WTC11 (cell line): ENCODE measurements around the gene CBFA2T2. TPM values are rescaled to one million over a fixed set of nuclear protein-coding genes. Genes with fewer than 3 reads are reported as not detected.

Source experiments
- ATAC-seq: fragments of 200-7000 bp; cut with Tn5 transposase; 2 replicates; pipeline ENCODE4 v1.10.0; 2021; ENCODE audit warnings: mild to moderate bottlenecking, moderate library complexity
- CTCF ChIA-PET: fragments of 300-600 bp; sonication (Branson Sonifier 250); formaldehyde crosslinking; loops from one replicate; lab custom pipeline; 2021; ENCODE audit warnings: antibody characterized with exemption; lab: Charles Lee
- POLR2A ChIA-PET: fragments of 350-600 bp; sonication (Branson Sonifier 250); formaldehyde crosslinking; loops from one replicate; lab custom pipeline; 2021; ENCODE audit warnings: antibody characterized with exemption; lab: Charles Lee
- DNase-seq: peaks from one replicate; pipeline ENCODE4 v3.0.0; 2021; ENCODE audit warnings: low spot score
- H3K27ac Mint-ChIP-seq: 2 replicates; pipeline ENCODE4 v1.8.0; 2021; ENCODE audit warnings: mixed read lengths
- H3K27me3 Mint-ChIP-seq: 2 replicates; pipeline ENCODE4 v1.8.0; 2021; ENCODE audit warnings: low read depth, mild to moderate bottlenecking, moderate library complexity, mixed read lengths
- H3K36me3 Mint-ChIP-seq: 2 replicates; pipeline ENCODE4 v1.8.0; 2021; ENCODE audit warnings: mixed read lengths
- H3K4me1 Mint-ChIP-seq: 2 replicates; pipeline ENCODE4 v1.8.0; 2022; ENCODE audit warnings: mixed read lengths
- H3K4me3 Mint-ChIP-seq: 2 replicates; pipeline ENCODE4 v1.8.0; 2021; ENCODE audit warnings: mild to moderate bottlenecking, moderate library complexity, mixed read lengths
- H3K9me3 Mint-ChIP-seq: 2 replicates; pipeline ENCODE4 v1.8.0; 2021; ENCODE audit warnings: mixed read lengths
- FOXK1 ChIP-seq: sonication (generic); formaldehyde crosslinking; IDR thresholded peaks from 2 replicates; pipeline ENCODE4 v1.8.0; 2022; ENCODE audit warnings: mild to moderate bottlenecking, moderate library complexity, missing genetic modification reagents
- HMGXB4 ChIP-seq: sonication (generic); formaldehyde crosslinking; IDR thresholded peaks from 2 replicates; pipeline ENCODE4 v1.8.1; 2023; ENCODE audit warnings: mild to moderate bottlenecking, moderate library complexity, missing genetic modification reagents
- IRF2 ChIP-seq: sonication (generic); formaldehyde crosslinking; IDR thresholded peaks from 2 replicates; pipeline ENCODE4 v1.8.0; 2022; ENCODE audit warnings: low read depth, missing genetic modification reagents, borderline replicate concordance
- JUN ChIP-seq: sonication (generic); formaldehyde crosslinking; IDR thresholded peaks from 2 replicates; pipeline ENCODE4 v1.8.0; 2023; ENCODE audit warnings: mild to moderate bottlenecking, missing genetic modification reagents
- NFATC4 ChIP-seq: fragments of 250-450 bp; sonication (Bioruptor Pico); IDR thresholded peaks from 2 replicates; pipeline ENCODE4 v1.9.0; 2021; ENCODE audit warnings: mild to moderate bottlenecking
- PRRX2 ChIP-seq: fragments of 250-450 bp; sonication (Bioruptor Pico); IDR thresholded peaks from 2 replicates; pipeline ENCODE4 v1.8.0; 2021; ENCODE audit warnings: mild to moderate bottlenecking
- SMAD4 ChIP-seq: sonication (generic); formaldehyde crosslinking; IDR thresholded peaks from 2 replicates; pipeline ENCODE4 v1.8.0; 2022; ENCODE audit warnings: mild to moderate bottlenecking, missing genetic modification reagents
- TCF7 ChIP-seq: sonication (generic); formaldehyde crosslinking; IDR thresholded peaks from 2 replicates; pipeline ENCODE4 v1.8.0; 2022; ENCODE audit warnings: mild to moderate bottlenecking, low read depth, missing genetic modification reagents, moderate library complexity
- ZBTB21 ChIP-seq: sonication (generic); formaldehyde crosslinking; IDR thresholded peaks from 2 replicates; pipeline ENCODE4 v1.8.1; 2023; ENCODE audit warnings: mild to moderate bottlenecking, missing genetic modification reagents, borderline replicate concordance
- ZBTB43 ChIP-seq: sonication (generic); formaldehyde crosslinking; IDR thresholded peaks from 2 replicates; pipeline ENCODE4 v1.8.1; 2023; ENCODE audit warnings: mild to moderate bottlenecking, missing genetic modification reagents
- ZNF396 ChIP-seq: fragments of 250-450 bp; sonication (Bioruptor Pico); IDR thresholded peaks from 2 replicates; pipeline ENCODE4 v1.8.0; 2021; ENCODE audit warnings: mild to moderate bottlenecking, moderate library complexity, borderline replicate concordance
- ZNF512 ChIP-seq: sonication (generic); formaldehyde crosslinking; IDR thresholded peaks from 2 replicates; pipeline ENCODE4 v1.8.1; 2022; ENCODE audit warnings: missing genetic modification reagents, borderline replicate concordance
- ZNF532 ChIP-seq: fragments of 250-450 bp; sonication (Bioruptor Pico); IDR thresholded peaks from 2 replicates; pipeline ENCODE4 v1.9.0; 2021; ENCODE audit warnings: mild to moderate bottlenecking, borderline replicate concordance
- ZNF671 ChIP-seq: fragments of 250-450 bp; sonication (Bioruptor Pico); IDR thresholded peaks from 2 replicates; pipeline ENCODE4 v1.8.0; 2021; ENCODE audit warnings: mild to moderate bottlenecking
- total RNA-seq: library from RNA; stranded (reverse); gene quantifications from 3 replicates; pipeline ENCODE4 v1.2.3, GENCODE V29; 2021
- TF ChIP-seq, protein P1 (sequence below): sonication (generic); formaldehyde crosslinking; IDR thresholded peaks from 2 replicates; pipeline ENCODE4 v1.8.1; 2023; ENCODE audit warnings: mild to moderate bottlenecking, missing genetic modification reagents, borderline replicate concordance
- TF ChIP-seq, protein P2 (sequence below): sonication (generic); formaldehyde crosslinking; IDR thresholded peaks from 2 replicates; pipeline ENCODE4 v1.8.1; 2022; ENCODE audit warnings: low read depth, missing genetic modification reagents, borderline replicate concordance
- TF ChIP-seq, protein P3 (sequence below): sonication (generic); formaldehyde crosslinking; IDR thresholded peaks from 2 replicates; pipeline ENCODE4 v1.8.0; 2023; ENCODE audit warnings: missing genetic modification reagents
- TF ChIP-seq, protein P4 (sequence below): fragments of 250-450 bp; sonication (Bioruptor Pico); IDR thresholded peaks from 2 replicates; pipeline ENCODE4 v1.9.0; 2021; ENCODE audit warnings: mild to moderate bottlenecking

CBFA2T2 gene
- total RNA-seq, 1 experiment from 2014 or later: 22.1 TPM

GRCh38 chr20:33470457-33470856, 19.4 kb upstream of the CBFA2T2 start (continued):
- TF ChIP-seq, protein P1, sequence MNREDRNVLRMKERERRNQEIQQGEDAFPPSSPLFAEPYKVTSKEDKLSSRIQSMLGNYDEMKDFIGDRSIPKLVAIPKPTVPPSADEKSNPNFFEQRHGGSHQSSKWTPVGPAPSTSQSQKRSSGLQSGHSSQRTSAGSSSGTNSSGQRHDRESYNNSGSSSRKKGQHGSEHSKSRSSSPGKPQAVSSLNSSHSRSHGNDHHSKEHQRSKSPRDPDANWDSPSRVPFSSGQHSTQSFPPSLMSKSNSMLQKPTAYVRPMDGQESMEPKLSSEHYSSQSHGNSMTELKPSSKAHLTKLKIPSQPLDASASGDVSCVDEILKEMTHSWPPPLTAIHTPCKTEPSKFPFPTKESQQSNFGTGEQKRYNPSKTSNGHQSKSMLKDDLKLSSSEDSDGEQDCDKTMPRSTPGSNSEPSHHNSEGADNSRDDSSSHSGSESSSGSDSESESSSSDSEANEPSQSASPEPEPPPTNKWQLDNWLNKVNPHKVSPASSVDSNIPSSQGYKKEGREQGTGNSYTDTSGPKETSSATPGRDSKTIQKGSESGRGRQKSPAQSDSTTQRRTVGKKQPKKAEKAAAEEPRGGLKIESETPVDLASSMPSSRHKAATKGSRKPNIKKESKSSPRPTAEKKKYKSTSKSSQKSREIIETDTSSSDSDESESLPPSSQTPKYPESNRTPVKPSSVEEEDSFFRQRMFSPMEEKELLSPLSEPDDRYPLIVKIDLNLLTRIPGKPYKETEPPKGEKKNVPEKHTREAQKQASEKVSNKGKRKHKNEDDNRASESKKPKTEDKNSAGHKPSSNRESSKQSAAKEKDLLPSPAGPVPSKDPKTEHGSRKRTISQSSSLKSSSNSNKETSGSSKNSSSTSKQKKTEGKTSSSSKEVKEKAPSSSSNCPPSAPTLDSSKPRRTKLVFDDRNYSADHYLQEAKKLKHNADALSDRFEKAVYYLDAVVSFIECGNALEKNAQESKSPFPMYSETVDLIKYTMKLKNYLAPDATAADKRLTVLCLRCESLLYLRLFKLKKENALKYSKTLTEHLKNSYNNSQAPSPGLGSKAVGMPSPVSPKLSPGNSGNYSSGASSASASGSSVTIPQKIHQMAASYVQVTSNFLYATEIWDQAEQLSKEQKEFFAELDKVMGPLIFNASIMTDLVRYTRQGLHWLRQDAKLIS: no peak
- TF ChIP-seq TCF7 (CRISPR knock-in tag): no peak
- TF ChIP-seq, protein P2, sequence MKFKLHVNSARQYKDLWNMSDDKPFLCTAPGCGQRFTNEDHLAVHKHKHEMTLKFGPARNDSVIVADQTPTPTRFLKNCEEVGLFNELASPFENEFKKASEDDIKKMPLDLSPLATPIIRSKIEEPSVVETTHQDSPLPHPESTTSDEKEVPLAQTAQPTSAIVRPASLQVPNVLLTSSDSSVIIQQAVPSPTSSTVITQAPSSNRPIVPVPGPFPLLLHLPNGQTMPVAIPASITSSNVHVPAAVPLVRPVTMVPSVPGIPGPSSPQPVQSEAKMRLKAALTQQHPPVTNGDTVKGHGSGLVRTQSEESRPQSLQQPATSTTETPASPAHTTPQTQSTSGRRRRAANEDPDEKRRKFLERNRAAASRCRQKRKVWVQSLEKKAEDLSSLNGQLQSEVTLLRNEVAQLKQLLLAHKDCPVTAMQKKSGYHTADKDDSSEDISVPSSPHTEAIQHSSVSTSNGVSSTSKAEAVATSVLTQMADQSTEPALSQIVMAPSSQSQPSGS (CRISPR knock-in tag): no peak
- TF ChIP-seq, protein P3, sequence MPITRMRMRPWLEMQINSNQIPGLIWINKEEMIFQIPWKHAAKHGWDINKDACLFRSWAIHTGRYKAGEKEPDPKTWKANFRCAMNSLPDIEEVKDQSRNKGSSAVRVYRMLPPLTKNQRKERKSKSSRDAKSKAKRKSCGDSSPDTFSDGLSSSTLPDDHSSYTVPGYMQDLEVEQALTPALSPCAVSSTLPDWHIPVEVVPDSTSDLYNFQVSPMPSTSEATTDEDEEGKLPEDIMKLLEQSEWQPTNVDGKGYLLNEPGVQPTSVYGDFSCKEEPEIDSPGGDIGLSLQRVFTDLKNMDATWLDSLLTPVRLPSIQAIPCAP (CRISPR knock-in tag): no peak

- H3K27me3 Mint-ChIP-seq: peaks cover 6% of the 10 kb centered on the region
- H3K4me1 Mint-ChIP-seq: peaks cover 22% of the 10 kb centered on the region
- H3K9me3 Mint-ChIP-seq: no peaks in the 10 kb centered on the region
- ChIA-PET CTCF (interaction anchor here (1.2 to 1.3 kb wide), 2 partner anchors 13 to 183 kb away, joined by 5 to 6 read pairs; no protein-coding TSS in a partner anchor), POLR2A (no interaction called here)
- no peak for ATAC-seq
- DNase-seq: no peak
- H3K27ac Mint-ChIP-seq: no peak overlapping the region
- H3K4me3 Mint-ChIP-seq: no peak overlapping the region
- no peaks in the 10 kb centered on the region for H3K36me3 Mint-ChIP-seq
- no peak for TF ChIP-seq ZNF396 (CRISPR knock-in tag)
- no peak for TF ChIP-seq SMAD4 (CRISPR knock-in tag)
- TF ChIP-seq, protein P4, sequence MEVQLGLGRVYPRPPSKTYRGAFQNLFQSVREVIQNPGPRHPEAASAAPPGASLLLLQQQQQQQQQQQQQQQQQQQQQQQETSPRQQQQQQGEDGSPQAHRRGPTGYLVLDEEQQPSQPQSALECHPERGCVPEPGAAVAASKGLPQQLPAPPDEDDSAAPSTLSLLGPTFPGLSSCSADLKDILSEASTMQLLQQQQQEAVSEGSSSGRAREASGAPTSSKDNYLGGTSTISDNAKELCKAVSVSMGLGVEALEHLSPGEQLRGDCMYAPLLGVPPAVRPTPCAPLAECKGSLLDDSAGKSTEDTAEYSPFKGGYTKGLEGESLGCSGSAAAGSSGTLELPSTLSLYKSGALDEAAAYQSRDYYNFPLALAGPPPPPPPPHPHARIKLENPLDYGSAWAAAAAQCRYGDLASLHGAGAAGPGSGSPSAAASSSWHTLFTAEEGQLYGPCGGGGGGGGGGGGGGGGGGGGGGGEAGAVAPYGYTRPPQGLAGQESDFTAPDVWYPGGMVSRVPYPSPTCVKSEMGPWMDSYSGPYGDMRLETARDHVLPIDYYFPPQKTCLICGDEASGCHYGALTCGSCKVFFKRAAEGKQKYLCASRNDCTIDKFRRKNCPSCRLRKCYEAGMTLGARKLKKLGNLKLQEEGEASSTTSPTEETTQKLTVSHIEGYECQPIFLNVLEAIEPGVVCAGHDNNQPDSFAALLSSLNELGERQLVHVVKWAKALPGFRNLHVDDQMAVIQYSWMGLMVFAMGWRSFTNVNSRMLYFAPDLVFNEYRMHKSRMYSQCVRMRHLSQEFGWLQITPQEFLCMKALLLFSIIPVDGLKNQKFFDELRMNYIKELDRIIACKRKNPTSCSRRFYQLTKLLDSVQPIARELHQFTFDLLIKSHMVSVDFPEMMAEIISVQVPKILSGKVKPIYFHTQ (CRISPR knock-in tag): no peak
- no peak for TF ChIP-seq HMGXB4 (CRISPR knock-in tag)
- no peak for TF ChIP-seq JUN (CRISPR knock-in tag)
- no peak for TF ChIP-seq NFATC4 (CRISPR knock-in tag)
- no peak for TF ChIP-seq ZBTB43 (CRISPR knock-in tag)
- no peak for TF ChIP-seq IRF2 (CRISPR knock-in tag)
- TF ChIP-seq ZNF512 (CRISPR knock-in tag): no peak
- TF ChIP-seq ZNF671 (CRISPR knock-in tag): no peak
- TF ChIP-seq ZBTB21: no peak
- no peak for TF ChIP-seq FOXK1
- no peak for TF ChIP-seq PRRX2 (CRISPR knock-in tag)
- TF ChIP-seq ZNF532 (CRISPR knock-in tag): no peak
Measured at GRCh38 chr20:33470866-33471265, 19.0 kb upstream of the CBFA2T2 start.
